CD4-positive, alpha-beta T cell treated with Interleukin-2 at 100 ng/mL for 4 hours (primary cell): ENCODE measurements around the gene NIPSNAP2.
"Not testable (repeated sequence)": the region's sequence is repeated elsewhere in the genome, so short reads cannot be mapped to it uniquely, and the experiment has no call there.

Experiments used
- DNase-seq: peaks from one replicate; pipeline ENCODE4 v3.0.0-alpha.2; 2020; ENCODE audit warnings: low spot score

The NIPSNAP2 gene

GRCh38 chr7:55975988-55976633 is 11.7 kb downstream of the NIPSNAP2 start:
- no peak for DNase-seq

- no peak for DNase-seq
These were observed 13.4 kb downstream of the NIPSNAP2 start for GRCh38 chr7:55977831-55978230.

GRCh38 chr7:55980266-55980665 is 15.9 kb downstream of the NIPSNAP2 start:
- DNase-seq: no peak

- no peak for DNase-seq
These were observed 19.2 kb downstream of the NIPSNAP2 start for GRCh38 chr7:55983537-55983936.

- no peak for DNase-seq
These were observed 28.0 kb downstream of the NIPSNAP2 start for GRCh38 chr7:55992346-55992745.

GRCh38 chr7:55996856-55997500 is 32.6 kb downstream of the NIPSNAP2 start:
- no peak for DNase-seq

GRCh38 chr7:56003749-56004148 is 39.4 kb downstream of the NIPSNAP2 start:
- DNase-seq: no peak

GRCh38 chr7:56007167-56007652 is 42.8 kb downstream of the NIPSNAP2 start:
- DNase-seq: no peak

GRCh38 chr7:56007891-56008290 is 43.5 kb downstream of the NIPSNAP2 start:
- DNase-seq: no peak

- DNase-seq: no peak
These were observed 45.3 kb downstream of the NIPSNAP2 start for GRCh38 chr7:56009695-56010094.

GRCh38 chr7:56017015-56017414 is 52.6 kb downstream of the NIPSNAP2 start:
- not testable (repeated sequence) for DNase-seq

GRCh38 chr7:56019501-56019900 is 55.1 kb downstream of the NIPSNAP2 start:
- DNase-seq: no peak

GRCh38 chr7:56023500-56023899 is 59.1 kb downstream of the NIPSNAP2 start:
- no peak for DNase-seq

- DNase-seq: no peak
These were observed 62.2 kb downstream of the NIPSNAP2 start for GRCh38 chr7:56026538-56026937.

- DNase-seq: no peak
These were observed 64.7 kb downstream of the NIPSNAP2 start for GRCh38 chr7:56028942-56029630.

GRCh38 chr7:56030340-56030739 is 66.0 kb downstream of the NIPSNAP2 start:
- DNase-seq: no peak

GRCh38 chr7:56031556-56031955 is 67.2 kb downstream of the NIPSNAP2 start:
- not testable (repeated sequence) for DNase-seq

GRCh38 chr7:56032578-56032977 is 68.2 kb downstream of the NIPSNAP2 start:
- not testable (repeated sequence) for DNase-seq

GRCh38 chr7:56033671-56034432 is 69.5 kb downstream of the NIPSNAP2 start:
- DNase-seq: peak; percentile 75

- no peak for DNase-seq
These were observed 76.3 kb downstream of the NIPSNAP2 start for GRCh38 chr7:56040730-56041129.

GRCh38 chr7:56045758-56046157 is 81.4 kb downstream of the NIPSNAP2 start:
- not testable (repeated sequence) for DNase-seq

GRCh38 chr7:56046721-56047445 is 82.5 kb downstream of the NIPSNAP2 start:
- DNase-seq: no peak
